ENCODE results near the gene NOXA1.
"Not testable (repeated sequence)": the region's sequence is repeated elsewhere in the genome, so short reads cannot be mapped to it uniquely, and the experiment has no call there.

The NOXA1 gene

DNA sequence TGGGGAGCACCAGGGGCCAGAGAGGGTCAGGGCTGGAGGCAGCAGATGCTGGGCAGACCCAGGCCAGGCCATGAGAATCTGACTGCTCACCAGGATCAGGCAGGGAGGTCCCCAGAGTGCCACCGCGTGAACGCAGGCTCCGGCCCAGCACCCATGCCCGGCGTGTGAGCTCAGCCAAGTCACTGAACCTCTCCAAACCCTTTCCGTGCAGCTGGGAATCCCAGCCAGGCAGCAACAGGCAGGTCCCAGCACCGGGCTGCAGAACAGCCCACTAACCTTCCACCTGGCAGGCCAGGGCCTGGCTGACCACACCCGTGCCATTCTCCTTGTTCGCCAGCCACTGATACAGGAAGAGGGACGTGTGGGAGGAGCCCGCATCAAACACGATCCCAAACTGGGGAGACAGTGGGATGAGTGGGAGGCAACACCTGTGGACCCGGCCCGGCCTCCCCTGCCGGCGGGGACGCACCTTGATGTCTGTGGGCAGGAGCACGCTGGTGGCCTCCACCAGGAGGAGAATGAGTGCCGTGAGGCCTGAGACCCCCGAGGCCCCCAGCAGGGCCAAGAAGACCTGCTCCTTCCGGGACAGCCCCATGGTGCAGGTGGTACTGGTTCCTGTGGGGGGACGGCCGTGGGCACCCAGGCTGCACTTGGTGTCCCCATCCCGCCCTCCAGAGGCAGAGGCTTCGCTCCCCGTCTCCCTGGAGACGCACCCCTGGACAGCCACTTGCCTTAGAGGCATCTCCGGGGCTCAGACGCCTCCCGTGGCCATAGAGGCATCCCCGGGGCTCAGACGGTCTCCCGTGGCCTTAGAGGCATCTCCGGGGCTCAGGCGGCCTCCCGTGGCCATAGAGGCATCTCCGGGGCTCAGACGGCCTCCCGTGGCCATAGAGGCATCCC lies 14.7 kb downstream of the NOXA1 start:
- DNase-seq, result no peak

DNA sequence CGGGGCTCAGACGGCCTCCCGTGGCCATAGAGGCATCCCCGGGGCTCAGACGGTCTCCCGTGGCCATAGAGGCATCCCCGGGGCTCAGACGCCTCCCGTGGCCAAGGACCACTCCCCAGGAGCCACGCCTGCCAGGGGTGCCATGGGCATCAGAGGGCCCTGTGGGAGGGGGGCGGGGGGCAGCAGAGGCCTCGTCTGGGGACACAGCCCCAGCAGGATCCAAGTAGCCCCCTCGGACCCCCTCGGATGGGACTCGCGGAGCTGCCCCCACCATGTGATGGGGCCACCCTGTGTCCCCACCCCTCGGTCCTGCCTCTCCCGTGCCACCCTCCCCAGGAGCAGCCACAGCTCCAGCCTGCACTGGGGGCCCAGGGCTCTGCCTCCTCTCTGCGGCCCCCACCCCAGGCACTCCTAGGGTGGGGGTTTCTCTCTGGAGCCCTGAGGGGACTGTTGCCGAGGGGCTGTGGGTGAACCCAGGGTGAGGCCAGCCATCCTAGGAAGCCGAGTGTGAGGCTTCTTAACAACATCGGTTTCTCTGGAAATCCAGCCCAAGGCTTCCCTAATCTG lies 15.5 kb downstream of the NOXA1 start:
- no peak for DNase-seq

DNA sequence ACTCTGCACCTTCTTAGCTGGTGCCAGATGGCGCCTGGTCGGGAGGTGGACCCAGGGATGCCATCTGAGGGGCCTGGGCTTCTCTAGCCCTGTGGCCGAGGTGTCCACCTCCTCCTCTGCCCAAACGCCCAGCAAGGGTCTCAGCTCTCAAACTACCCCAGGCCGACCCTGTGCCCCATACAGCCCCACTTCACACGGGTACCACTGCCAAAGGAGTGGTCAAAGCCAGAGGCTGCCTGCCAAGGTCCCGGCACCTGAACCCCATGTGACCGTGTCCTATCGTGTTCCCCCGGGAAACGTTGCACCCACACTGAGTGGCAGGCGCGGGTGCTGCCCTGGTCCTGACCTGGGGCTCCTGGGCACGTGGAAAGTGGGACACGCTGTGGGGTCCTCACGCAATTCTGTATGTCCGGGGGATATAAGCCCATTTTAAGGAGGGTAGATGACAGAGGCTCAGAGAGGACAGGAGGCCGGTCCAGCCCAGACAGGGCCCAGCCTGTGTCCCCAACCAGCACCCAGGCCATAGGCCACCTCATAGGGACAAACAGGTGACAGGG lies 16.0 kb downstream of the NOXA1 start:
- no peak for DNase-seq

DNA sequence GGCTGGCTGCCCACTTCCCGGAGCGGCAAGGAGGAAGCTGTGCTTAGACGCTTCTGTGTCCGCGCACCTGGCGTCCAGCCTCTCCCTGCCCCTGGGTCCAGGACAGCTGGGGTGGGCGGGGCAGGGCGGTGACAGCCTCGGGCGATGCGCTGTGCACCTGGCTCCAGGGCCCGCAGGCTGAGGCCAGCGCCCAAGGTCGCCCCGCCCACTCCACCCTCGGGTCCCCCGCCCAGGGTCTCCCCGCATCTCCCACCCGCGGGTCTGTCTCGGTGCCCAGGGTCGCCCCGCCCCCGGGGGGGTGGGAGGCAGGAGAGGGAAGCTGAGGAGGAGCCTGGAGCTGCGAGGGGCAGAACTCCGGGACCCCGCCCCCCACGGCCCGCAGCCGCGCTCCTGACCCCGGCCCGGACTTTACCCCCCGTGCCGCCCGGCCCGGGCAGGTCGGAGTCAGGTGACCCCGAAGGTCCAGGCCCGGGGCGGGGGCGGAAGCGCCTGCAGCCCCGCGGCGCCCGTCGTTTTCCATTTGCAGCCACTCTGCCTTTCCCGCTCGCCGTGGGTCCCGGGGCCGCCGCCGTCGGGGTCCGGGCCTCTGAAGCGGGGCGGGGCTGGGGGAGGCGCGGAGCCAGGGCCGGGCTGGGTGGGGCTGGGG lies 18.2 kb downstream of the NOXA1 start, which contains the start of gene ENTPD8:
Gene ENTPD8, minus strand, starts transcription at position 69 of the 646 bp plus-strand sequence. CDS start 3,072 bp downstream, outside the sequence.
- DNase-seq, result no peak

DNA sequence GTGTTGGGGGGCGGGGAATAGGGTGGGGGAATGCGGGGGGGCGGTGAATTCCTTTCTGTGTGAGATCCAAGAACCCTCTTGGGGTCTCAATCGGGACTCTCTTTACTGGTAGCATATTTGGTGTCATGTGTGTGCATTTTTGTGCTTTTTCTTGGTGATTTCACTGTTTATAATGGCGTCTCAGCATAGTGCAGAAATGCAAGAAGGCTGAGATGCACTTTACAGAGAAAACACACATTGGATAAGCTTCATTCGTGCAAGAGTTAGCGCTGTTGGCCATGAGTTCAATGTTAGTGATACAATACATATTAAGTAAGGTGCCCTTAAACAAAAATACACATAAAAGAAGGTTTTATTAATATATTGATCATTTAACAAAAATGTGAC lies 18.7 kb downstream of the NOXA1 start:
- DNase-seq, result no peak

DNA sequence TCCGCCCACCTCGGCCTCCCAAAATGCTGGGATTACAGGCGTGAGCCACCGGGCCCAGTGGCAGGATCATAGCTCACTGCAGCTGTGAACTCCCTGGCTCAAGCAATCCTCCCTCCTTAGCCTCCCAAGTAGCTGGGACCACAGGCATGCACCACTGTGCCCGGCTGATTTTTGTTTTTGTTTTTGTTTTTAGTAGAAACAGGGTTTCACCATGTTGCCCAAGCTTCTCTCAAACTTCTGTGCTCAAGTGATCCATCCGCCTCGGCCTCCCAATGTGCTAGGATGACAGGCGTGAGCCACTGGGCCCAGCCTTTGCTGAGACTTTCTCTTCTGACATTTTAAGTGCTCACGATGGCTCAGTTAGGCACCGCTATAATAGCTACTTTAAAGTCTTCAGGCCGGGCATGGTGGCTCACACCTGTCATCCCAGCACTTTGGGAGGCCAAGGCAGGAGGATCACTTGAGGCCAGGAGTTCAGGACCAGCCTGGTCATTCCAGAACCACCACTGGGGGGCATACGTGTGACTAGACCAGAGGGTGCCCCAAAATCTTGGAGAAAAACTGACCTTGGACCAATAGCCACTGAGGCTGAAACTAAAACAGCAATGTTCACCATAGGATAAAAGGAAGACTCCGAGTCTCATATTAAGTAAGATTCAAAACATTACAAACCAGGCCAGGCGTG lies 21.1 kb downstream of the NOXA1 start:
- DNase-seq, result no peak

DNA sequence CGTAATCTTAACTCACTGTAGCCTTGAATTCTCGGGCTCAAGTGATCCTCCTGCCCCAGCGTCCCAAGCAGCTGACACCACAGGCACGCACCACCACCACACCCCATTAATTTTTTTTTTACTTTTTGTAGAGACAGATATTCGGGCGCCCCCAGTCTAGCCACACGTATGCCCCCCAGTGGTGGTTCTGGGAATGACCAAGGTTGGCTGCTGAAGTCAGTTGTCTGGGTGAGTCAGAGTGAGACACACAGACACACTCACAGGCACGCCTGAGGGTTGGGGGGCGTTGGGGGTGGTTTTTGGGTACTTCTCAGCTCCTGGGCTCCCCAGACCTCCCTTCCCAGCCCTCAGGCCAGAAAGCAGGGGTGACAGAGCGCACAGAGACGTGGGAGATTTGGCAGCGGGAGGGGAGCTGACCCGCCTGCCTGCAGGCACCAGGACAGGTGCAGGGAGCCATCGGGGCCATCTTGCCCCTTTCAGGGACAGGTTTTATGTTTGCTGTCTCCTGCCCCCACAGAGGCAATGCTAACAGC lies 22.1 kb downstream of the NOXA1 start:
- peak in 39 of 51 donors; percentile 11 to 83 (median 48) for DNase-seq

DNA sequence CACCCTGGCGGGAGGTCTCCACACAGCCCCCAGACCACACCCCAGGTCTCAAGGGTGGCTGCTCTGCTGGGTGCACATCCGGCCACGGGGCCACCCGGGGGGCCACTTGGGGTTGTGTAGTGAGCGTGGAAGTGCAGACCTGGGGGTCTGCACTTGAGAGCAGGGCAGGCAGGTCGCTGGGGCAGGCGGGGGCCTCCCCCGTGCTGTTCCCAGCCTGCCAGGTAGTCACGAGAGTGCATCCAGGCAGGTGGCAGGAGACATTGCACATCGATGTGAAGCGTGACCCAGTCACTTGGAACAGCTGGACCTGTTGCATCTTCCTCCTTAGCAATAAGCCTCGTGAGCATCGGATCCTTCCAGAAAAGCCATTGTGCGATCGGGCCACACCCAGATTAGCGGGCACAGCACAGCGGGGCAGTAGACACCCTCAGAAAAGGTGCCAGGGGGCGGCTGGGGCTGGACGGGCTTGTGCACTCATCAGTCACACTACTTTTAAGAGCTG lies 22.8 kb downstream of the NOXA1 start:
- no peak for DNase-seq

DNA sequence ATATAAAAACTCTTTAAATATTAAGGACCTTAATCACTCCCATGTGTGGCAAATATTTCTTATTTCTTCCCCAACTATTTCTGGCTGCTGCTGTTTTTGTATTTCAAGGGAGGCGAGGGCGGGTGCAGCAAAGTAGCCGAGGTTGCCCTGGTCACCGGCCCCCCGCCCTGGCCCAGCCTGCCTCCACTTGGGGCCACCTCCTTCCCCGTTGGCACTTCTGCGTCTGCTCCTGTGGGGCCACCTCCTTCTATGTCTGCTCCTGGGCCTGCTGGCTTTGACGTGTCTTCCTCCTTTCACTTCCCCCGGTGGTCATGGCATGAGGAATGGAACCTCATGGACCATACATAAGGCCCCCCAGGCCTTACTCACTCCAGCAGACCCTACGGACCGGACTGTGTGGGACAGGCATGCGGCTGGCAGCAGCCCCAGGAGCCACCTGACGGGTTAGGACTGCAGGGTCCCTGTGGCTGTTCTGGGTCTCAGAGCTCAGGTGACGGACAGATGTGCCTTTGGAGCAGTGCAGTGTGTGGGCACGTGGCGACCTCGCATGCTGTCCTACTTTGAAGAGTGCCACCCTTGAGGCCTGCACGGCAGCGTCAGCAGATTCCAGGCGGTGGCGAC lies 23.8 kb downstream of the NOXA1 start:
- DNase-seq, result peak in 7 of 51 donors; percentile 14 to 49 (median 30)

DNA sequence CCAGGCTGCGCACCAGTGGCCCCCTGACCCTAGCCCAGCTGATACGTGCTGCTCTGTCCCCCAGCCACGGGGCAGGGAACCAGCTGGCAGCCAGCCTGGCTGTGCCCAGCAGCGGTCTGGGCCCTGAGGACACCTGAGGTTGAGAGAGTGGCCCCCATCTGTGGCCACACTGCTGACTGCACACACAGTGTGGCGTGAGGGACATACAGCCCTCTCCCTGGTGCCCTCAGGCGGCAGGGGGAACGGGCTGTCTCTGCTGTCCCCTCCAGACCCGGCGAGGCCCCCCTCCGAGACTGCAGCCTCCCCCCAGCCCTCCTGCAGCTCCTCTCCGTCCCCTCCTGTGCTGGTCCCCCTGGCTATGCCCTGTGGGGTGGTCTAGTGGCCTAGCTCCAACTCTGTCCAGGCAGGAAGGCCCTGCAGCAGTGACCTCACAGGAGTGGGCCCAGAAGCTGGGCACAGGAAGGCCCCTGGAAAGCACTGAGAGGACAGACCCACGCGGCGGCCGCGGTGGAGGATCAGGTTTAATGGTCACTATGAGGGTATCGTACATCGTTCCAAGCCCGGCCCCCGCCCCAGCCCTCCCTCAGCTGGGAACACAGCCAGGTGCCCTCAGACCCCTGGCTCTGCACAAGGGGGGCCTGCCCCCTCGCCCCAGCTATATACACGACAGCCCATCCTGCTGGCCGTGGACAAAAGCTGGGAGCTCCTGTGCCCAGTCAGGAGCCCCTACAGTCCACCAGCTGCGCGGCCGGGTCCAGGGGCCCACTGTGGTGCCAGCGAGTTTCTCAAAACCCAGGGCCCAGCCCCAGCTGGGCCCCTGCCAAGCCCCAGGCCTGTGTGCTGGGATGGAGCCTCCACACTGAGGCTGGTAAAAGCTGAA lies 24.8 kb downstream of the NOXA1 start:
- peak in 22 of 51 donors; percentile 20 to 69 (median 44) for DNase-seq

DNA sequence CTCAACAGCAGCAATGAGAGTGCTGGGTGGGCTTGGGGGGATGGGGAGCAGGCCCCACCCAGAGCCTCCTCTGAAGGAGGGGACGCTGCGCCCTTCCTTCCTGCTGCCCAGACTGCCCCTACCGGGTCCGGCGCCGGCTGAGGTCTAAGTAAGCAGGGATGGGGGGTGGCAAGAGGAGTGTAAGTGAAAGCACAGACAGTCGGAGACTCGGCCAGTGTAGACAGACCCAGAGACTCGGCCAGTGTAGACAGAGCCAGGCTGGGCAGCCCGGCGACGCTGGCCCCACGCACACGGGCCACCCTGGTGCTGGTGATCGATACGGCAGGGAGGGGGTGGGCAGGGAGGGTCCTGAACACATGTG lies 25.4 kb downstream of the NOXA1 start:
- DNase-seq, result no peak

DNA sequence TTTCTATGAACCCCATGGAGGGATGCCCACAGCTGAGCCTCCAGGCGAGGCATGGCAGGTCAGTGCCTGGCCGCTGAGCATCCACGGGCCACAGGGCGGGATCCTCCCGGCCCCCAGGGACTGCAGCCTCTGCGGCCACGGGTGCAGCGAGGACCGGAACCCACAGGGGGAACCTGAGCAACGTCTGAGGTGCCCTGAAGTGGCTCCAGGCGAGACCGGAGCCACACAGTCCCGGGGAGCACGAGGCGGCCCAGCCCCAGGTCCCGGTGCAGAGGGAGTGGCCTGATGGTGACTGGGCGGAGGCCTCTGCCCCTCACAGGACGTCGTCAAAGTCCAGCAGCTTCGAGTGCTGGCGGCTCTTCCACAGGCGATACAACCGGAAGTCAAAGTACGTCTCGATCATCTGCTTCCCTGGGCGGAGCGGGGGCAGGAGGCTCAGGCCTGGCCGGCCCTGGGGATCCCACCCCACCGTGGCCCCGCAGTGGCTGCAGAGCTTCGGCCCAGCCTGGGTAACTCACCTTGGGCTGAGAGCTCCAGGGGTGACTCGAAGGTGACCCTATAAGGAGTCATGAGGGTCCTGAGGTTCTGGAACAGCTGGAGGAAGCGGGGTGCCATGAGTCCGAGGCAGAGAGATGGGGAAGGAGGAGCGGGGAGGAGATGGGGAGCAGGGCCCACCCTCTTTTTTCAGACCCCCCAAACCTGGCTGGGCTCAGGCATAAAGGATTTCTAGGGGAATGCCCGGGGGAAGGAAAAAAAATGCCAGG lies 26.1 kb downstream of the NOXA1 start:
- DNase-seq, result no peak

DNA sequence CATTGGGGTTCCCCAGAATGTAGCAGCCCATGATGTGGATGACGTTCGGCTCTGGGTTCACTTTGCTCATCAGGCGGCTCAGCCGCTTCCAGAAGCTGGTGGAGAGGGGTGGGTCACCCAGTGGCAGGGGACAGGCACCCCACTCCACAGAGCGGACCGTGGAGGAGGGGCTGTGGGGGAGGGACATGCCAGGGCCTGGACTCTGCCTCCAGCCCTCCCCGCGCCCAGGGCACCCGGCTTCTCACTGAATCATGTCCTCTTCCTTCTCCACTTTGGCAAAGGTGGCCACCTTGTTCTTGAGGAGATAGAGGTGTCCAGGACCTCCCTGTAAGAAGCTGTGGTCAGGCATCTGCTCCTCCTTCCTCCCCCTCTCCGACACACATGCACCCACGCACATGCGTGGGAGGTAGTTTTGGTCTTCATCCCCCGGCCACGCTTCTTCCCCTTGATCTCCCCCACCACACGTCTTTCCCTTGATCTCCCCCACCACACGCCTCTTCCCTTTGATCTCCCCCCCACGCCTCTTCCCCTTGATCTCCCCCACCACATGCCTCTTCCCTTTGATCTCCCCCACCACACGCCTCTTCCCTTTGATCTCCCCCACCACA lies 26.8 kb downstream of the NOXA1 start:
- DNase-seq, result no peak

DNA sequence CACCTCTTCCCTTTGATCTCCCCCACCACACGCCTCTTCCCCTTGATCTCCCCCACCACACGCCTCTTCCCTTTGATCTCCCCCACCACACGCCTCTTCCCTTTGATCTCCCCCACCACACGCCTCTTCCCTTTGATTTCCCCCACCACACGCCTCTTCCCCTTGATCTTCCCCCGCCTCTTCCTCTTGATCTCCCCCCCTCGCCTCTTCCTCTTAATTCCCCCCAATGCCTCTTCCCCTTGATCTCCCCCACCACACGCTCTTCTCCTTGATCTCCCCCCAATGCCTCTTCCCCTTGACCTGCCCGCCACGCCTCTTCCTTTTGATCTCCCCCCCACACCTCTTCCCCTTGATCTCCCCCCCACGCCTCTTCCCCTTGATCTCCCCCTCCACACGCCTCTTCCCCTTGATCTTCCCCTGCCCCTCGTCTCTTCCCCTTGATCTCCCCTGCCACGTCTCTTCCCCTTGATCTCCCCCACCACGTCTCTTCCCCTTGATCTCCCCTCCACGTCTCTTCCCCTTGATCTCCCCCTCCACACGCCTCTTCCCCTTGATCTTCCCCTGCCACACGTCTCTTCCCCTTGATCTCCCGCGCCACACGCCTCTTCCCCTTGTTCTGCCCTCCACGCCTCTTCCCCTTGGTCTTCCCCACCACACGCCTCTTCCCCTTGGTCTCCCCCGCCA lies 27.5 kb downstream of the NOXA1 start:
- DNase-seq, result not testable (repeated sequence)

DNA sequence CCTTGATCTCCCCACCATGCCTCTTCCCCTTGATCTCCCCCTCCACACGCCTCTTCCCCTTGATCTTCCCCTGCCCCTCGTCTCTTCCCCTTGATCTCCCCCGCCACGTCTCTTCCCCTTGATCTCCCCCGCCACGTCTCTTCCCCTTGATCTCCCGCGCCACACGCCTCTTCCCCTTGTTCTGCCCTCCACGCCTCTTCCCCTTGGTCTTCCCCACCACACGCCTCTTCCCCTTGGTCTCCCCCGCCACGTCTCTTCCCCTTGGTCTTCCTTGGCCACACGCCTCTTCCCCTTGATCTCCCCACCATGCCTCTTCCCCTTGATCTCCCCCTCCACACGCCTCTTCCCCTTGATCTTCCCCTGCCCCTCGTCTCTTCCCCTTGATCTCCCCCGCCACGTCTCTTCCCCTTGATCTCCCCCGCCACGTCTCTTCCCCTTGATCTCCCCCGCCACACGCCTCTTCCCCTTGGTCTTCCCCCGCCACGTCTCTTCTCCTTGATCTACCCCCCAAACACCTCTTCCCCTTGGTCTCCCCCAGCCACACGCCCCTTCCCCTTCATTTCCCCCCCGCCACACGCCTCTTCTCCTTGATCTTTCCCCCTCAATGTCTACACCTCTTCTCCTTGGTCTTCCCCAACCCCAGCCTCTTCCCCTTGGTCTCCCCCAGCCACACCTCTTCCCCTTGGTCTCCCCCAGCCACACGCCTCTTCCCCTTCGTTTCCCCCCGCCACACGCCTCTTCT lies 28.2 kb downstream of the NOXA1 start:
- DNase-seq, result not testable (repeated sequence)

DNA sequence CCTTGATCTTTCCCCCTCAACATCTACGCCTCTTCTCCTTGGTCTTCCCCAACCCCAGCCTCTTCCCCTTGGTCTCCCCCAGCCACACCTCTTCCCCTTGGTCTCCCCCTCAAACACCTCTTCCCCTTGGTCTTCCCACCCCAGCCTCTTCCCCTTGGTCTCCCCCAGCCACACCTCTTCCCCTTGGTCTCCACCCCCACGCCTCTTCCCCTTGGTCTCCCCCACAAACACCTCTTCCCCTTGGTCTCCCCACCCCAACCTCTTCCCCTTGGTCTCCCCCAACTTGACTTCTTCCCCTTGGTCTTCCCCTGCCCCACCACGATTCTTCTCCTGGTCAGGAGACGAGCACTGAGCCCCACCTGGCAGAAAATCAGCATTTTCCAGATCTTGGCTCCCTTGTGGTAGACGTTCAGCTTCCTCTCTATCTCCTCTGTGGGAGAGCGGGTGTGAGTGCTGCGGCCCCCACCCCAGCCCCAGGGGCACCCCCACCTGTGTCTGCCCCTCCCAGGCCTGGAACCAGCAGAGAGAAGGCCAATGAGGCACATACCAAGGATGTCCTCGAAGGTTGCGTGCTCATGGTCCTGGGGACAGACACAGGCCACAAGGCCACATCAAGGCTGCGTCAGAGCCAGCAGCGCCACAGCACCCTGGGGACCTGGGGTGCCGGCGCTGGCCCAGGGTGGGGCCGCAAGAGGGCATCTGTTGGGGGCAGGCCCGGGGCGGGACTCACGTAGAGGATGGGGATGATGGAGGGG lies 29.0 kb downstream of the NOXA1 start:
- DNase-seq, result no peak
